SU-DHL-6 (cell line): ENCODE data around the gene JOSD1.

Source experiments
- H2AFZ ChIP-seq: fragments of 200-600 bp; sonication (generic); 2 replicates; pipeline ENCODE4 v1.6.1; 2014; ENCODE audit warnings: low read depth, mild to moderate bottlenecking, moderate library complexity, mixed read lengths, antibody characterized with exemption, low read length; ENCODE audit not compliant: severe bottlenecking
- H3F3A ChIP-seq: fragments of 200-600 bp; shearing (Covaris generic); 2 replicates; pipeline ENCODE4 v1.6.0; 2016; ENCODE audit warnings: antibody characterized with exemption, mild to moderate bottlenecking; ENCODE audit not compliant: insufficient read depth
- H3K27ac ChIP-seq: fragments of 200-600 bp; sonication (generic); 2 replicates; pipeline ENCODE4 v1.5.1; 2016; ENCODE audit warnings: low read depth, mild to moderate bottlenecking, low read length, moderate library complexity, mixed read lengths
- H3K27me3 ChIP-seq: fragments of 200-600 bp; sonication (generic), shearing (Covaris generic); 2 replicates; pipeline ENCODE4 v1.6.0; 2014; ENCODE audit warnings: mild to moderate bottlenecking, low read length
- H3K36me3 ChIP-seq: fragments of 200-600 bp; sonication (generic); 2 replicates; pipeline ENCODE4 v1.6.1; 2014; ENCODE audit warnings: mild to moderate bottlenecking, low read length, mixed read lengths
- H3K4me2 ChIP-seq: fragments of 300-600, 200-600 bp; shearing (Covaris generic), sonication (generic); 2 replicates; pipeline ENCODE4 v1.6.0; 2014; ENCODE audit warnings: low read length, low read depth, mild to moderate bottlenecking; ENCODE audit not compliant: poor library complexity, severe bottlenecking
- H3K4me3 ChIP-seq: fragments of 200-600 bp; sonication (generic); 2 replicates; pipeline ENCODE4 v1.5.1; 2014; ENCODE audit warnings: antibody characterized with exemption, low read length, mild to moderate bottlenecking, mixed read lengths; ENCODE audit not compliant: insufficient read depth, poor library complexity, severe bottlenecking
- H3K79me2 ChIP-seq: fragments of 200-600 bp; sonication (generic); 2 replicates; pipeline ENCODE4 v1.6.1; 2014; ENCODE audit warnings: mild to moderate bottlenecking, low read length, moderate library complexity; ENCODE audit not compliant: insufficient read depth
- H3K9ac ChIP-seq: fragments of 200-600 bp; sonication (generic); 2 replicates; pipeline ENCODE4 v1.7.0; 2014; ENCODE audit warnings: mild to moderate bottlenecking, low read length
- H3K9me2 ChIP-seq: fragments of 200-600 bp; sonication (generic); replicated peaks from 2 replicates; pipeline ENCODE4 v1.6.1; 2014; ENCODE audit warnings: low read length; ENCODE audit not compliant: insufficient read depth
- H3K9me3 ChIP-seq: fragments of 200-600 bp; sonication (generic); 2 replicates; pipeline ENCODE4 v1.6.1; 2014; ENCODE audit warnings: low read length, mixed read lengths; ENCODE audit not compliant: insufficient read depth
- H4K20me1 ChIP-seq: fragments of 200-600 bp; sonication (generic); 2 replicates; pipeline ENCODE4 v1.6.1; 2014; ENCODE audit warnings: low read depth, mild to moderate bottlenecking, antibody characterized with exemption, low read length, moderate library complexity, mixed read lengths
- EZH2phosphoT487 ChIP-seq: fragments of 200-600 bp; sonication (generic), shearing (Covaris generic); conservative IDR thresholded peaks from 2 replicates; pipeline ENCODE4 v1.6.1; 2018; ENCODE audit warnings: mild to moderate bottlenecking, antibody characterized with exemption, low read length, moderate library complexity, mixed read lengths
- TF ChIP-seq, protein P1 (sequence below): fragments of 200-600 bp; sonication (generic); IDR thresholded peaks from one replicate; pipeline ENCODE4 v1.5.1; 2017; ENCODE audit warnings: antibody characterized with exemption, mild to moderate bottlenecking, low read length, moderate library complexity; ENCODE audit not compliant: insufficient read depth, poor library complexity, severe bottlenecking

JOSD1 gene

DNA sequence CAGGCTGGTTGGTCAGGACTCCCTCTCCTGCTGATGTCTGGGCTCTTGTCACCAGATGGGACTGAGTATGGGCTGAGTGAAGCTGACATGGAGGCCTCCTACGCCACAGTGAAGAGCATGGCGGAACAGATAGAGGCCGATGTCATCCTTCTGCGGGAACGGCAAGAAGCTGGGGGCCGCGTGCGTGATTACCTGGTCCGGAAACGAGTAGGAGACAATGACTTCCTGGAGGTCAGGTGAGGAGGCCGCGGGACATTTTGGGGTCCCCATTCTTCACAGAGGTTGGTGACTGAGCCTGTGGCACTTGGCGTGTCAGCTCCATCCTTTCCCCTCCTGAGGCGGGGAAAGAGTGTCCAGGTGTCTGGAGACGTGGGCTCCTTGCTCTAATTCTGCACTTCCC lies 15.1 kb upstream of the JOSD1 start:
- TF ChIP-seq, protein P1, sequence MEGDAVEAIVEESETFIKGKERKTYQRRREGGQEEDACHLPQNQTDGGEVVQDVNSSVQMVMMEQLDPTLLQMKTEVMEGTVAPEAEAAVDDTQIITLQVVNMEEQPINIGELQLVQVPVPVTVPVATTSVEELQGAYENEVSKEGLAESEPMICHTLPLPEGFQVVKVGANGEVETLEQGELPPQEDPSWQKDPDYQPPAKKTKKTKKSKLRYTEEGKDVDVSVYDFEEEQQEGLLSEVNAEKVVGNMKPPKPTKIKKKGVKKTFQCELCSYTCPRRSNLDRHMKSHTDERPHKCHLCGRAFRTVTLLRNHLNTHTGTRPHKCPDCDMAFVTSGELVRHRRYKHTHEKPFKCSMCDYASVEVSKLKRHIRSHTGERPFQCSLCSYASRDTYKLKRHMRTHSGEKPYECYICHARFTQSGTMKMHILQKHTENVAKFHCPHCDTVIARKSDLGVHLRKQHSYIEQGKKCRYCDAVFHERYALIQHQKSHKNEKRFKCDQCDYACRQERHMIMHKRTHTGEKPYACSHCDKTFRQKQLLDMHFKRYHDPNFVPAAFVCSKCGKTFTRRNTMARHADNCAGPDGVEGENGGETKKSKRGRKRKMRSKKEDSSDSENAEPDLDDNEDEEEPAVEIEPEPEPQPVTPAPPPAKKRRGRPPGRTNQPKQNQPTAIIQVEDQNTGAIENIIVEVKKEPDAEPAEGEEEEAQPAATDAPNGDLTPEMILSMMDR: no peak
- TF ChIP-seq EZH2phosphoT487: no peak
- H2AFZ ChIP-seq: no peak overlapping the region
- no peaks in the 10 kb centered on the region for H3K36me3 ChIP-seq
- peaks cover 9% of the 10 kb centered on the region; the same call in 1 of the 2 replicates for H4K20me1 ChIP-seq
- no peaks in the 10 kb centered on the region for H3K27me3 ChIP-seq
- H3K27ac ChIP-seq: no peak overlapping the region
- H3F3A ChIP-seq: no peaks in the 10 kb centered on the region
- no peak overlapping the region for H3K4me2 ChIP-seq
- H3K9me3 ChIP-seq: no peaks in the 10 kb centered on the region
- no peak overlapping the region for H3K4me3 ChIP-seq
- H3K9ac ChIP-seq: no peak overlapping the region
- H3K79me2 ChIP-seq: peaks cover 54% of the 10 kb centered on the region
- no peaks in the 10 kb centered on the region for H3K9me2 ChIP-seq

DNA sequence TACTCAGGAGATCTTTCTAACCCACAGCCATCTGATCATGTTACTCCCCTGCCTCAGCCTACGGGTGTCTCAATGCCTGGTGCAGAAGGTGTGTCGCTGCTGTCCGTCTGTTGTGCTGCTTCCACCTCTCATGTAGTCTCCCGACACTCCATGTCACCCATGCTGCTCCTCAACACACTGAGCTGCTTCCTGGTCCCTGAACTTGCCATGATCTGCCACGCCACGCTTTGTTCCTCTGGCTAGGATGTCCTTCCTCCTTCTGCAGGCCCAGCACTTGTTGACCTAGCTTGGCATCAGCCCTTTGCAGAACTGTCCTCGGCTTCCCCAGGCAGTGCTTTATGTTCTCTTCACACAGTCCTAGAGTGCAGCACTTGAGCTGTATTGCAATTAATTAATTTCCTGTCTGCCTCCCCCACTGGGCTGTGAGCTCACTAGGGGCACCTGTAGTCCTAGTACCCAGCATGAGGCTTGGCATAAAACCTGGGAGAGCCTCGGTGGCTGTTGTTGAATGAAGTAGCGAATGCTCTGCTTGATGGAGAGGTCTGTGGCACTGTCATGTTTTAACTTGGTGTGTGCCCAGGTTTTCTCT lies 14.5 kb upstream of the JOSD1 start:
- H3K36me3 ChIP-seq: no peaks in the 10 kb centered on the region
- TF ChIP-seq, protein P1: no peak
- no peak for TF ChIP-seq EZH2phosphoT487
- no peak overlapping the region for H3K27ac ChIP-seq

DNA sequence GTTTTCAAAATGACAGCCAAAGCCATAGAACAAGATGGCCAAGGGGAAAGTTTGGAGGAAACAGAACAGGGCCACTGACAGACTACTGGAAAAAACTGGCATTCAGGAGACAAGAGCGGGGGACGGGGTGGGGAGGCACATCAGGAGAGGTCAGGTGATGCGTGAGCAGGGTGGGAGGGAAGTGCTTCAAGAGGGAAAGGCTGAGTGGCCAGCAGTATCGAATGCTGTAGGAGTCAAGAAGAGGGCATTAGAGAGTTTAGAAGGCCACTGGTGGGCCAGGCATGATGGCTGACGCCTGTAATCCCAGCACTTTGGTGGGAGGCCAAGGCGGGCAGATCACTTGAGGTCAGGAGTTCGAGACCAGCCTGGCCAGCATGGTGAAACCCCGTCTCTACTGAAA lies 13.2 kb upstream of the JOSD1 start:
- H3F3A ChIP-seq: no peaks in the 10 kb centered on the region
- no peaks in the 10 kb centered on the region for H3K9me3 ChIP-seq
- no peak overlapping the region for H3K27ac ChIP-seq
- TF ChIP-seq, protein P1: no peak
- TF ChIP-seq EZH2phosphoT487: no peak
- no peaks in the 10 kb centered on the region for H3K36me3 ChIP-seq
- H2AFZ ChIP-seq: no peak overlapping the region
- no peaks in the 10 kb centered on the region for H3K9me2 ChIP-seq
- no peak overlapping the region for H3K4me3 ChIP-seq
- H3K9ac ChIP-seq: no peak overlapping the region
- peaks cover 9% of the 10 kb centered on the region; the same call in 1 of the 2 replicates for H4K20me1 ChIP-seq
- no peaks in the 10 kb centered on the region for H3K27me3 ChIP-seq
- peaks cover 73% of the 10 kb centered on the region for H3K79me2 ChIP-seq
- H3K4me2 ChIP-seq: no peak overlapping the region

More for the DNA sequence above, 14.5 kb upstream of the JOSD1 start:
- Histone ChIP-seq H3K9me2 (no peaks in the 10 kb centered on the region), H3K9ac (no peak overlapping the region), H3K4me2 (no peak overlapping the region), H3K27me3 (no peaks in the 10 kb centered on the region), H3K4me3 (no peak overlapping the region), H3K9me3 (no peaks in the 10 kb centered on the region), H4K20me1 (peaks cover 9% of the 10 kb centered on the region; the same call in 1 of the 2 replicates), H3K79me2 (peaks cover 60% of the 10 kb centered on the region), H3F3A (no peaks in the 10 kb centered on the region), H2AFZ (no peak overlapping the region)
